ENCODE measurements around the gene DOCK2.

DNA sequence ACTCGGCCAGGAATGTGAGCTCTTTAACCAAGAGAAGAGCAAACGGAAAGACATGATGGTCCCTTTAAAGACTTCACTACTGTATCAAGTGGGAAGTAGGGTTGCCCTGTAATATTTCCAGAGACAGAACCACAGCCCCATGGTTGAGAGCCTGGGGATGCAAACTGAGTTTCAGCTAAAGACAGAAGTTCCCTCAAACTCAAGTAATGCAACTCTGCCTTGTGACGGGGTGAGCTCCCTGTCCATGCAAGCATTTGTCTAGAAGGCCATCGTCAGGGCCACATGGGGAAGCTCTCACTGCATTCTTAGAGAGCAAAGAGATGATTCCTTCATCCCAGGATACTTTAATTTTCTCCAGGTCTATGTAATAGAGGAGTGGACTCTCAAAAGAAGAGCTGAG lies 260.4 kb downstream of the DOCK2 start:
- TF ChIP-seq, protein P1, sequence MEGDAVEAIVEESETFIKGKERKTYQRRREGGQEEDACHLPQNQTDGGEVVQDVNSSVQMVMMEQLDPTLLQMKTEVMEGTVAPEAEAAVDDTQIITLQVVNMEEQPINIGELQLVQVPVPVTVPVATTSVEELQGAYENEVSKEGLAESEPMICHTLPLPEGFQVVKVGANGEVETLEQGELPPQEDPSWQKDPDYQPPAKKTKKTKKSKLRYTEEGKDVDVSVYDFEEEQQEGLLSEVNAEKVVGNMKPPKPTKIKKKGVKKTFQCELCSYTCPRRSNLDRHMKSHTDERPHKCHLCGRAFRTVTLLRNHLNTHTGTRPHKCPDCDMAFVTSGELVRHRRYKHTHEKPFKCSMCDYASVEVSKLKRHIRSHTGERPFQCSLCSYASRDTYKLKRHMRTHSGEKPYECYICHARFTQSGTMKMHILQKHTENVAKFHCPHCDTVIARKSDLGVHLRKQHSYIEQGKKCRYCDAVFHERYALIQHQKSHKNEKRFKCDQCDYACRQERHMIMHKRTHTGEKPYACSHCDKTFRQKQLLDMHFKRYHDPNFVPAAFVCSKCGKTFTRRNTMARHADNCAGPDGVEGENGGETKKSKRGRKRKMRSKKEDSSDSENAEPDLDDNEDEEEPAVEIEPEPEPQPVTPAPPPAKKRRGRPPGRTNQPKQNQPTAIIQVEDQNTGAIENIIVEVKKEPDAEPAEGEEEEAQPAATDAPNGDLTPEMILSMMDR (IDR thresholded peaks at IDR 0.05): no peak
- TF ChIP-seq POLR2AphosphoS5 (IDR thresholded peaks at IDR 0.05) (no peak), POLR2A (IDR thresholded peaks at IDR 0.05) (no peak), EP300 (IDR thresholded peaks at IDR 0.05) (no peak)
